ENCODE data around the gene OTUB2.
A peak's percentile ranks its signal among the peaks of the same experiment; 100 is the strongest.

- TF ChIP-seq CTCF (IDR thresholded peaks at IDR 0.05; ENCODE audit: extremely low read depth in 1 of 2, insufficient read depth in 1 of 2, low read depth in 1 of 2, low read length in 2 of 2) (no peak), GATA2 (IDR thresholded peaks at IDR 0.05; ENCODE audit: insufficient read depth, insufficient read length, low read depth, low read length) (no peak), EZH2 (IDR thresholded peaks at IDR 0.05; ENCODE audit: borderline replicate concordance, low read depth, low read length, severe bottlenecking) (no peak), POLR2A (IDR thresholded peaks at IDR 0.05; ENCODE audit: low read depth, low read length) (peak; percentile 95), POLR2AphosphoS5 (IDR thresholded peaks at IDR 0.05; ENCODE audit: insufficient read depth, low read depth, low read length) (peak; percentile 66), JUN (IDR thresholded peaks at IDR 0.05; ENCODE audit: borderline replicate concordance, insufficient read depth, insufficient read length, low read depth) (no peak), MAX (IDR thresholded peaks at IDR 0.05; ENCODE audit: insufficient read depth, insufficient read length) (no peak)
Observed at GRCh38 chr14:94080621-94081385, 54.7 kb downstream of the OTUB2 start, which contains the start of the genes DDX24 and IFI27L1.
